ENCODE data around the gene RHOT1.
"Not testable (repeated sequence)": the region's sequence is repeated elsewhere in the genome, so short reads cannot be mapped to it uniquely, and the experiment has no call there.

Gene RHOT1

GRCh38 chr17:32174889-32175288, 32.6 kb downstream of the RHOT1 start:
- no peaks in the 10 kb centered on the region for H3K27me3 ChIP-seq (ENCODE audit: insufficient read depth, low read depth)
- TF ChIP-seq CTCF (conservative IDR thresholded peaks at IDR 0.05; ENCODE audit: low read depth, low read length), result no peak
- H3K27ac ChIP-seq, result no peak overlapping the region
- H3K79me2 ChIP-seq (ENCODE audit: insufficient read depth, low read depth), result no peaks in the 10 kb centered on the region
- no peak overlapping the region for H3K9ac ChIP-seq
- H2AFZ ChIP-seq (ENCODE audit: low read depth), result no peak overlapping the region
- H3K36me3 ChIP-seq (ENCODE audit: insufficient read depth), result no peaks in the 10 kb centered on the region
- no peaks in the 10 kb centered on the region for H4K20me1 ChIP-seq (ENCODE audit: insufficient read depth)
- no peak overlapping the region for H3K4me2 ChIP-seq
- H3K4me1 ChIP-seq (ENCODE audit: low read depth, poor library complexity, severe bottlenecking), result no peaks in the 10 kb centered on the region
- no peak overlapping the region for H3K4me3 ChIP-seq (IDR thresholded peaks at IDR 0.05; ENCODE audit: insufficient read depth, low read depth, low read length)

- H3K4me1 ChIP-seq (ENCODE audit: low read depth, poor library complexity, severe bottlenecking); H3K27me3 ChIP-seq (ENCODE audit: insufficient read depth, low read depth); H3K27ac ChIP-seq; H4K20me1 ChIP-seq (ENCODE audit: insufficient read depth); H3K36me3 ChIP-seq (ENCODE audit: insufficient read depth); H2AFZ ChIP-seq (ENCODE audit: low read depth); H3K4me3 ChIP-seq (IDR thresholded peaks at IDR 0.05; ENCODE audit: insufficient read depth, low read depth, low read length); H3K79me2 ChIP-seq (ENCODE audit: insufficient read depth, low read depth); H3K4me2 ChIP-seq; H3K9ac ChIP-seq: not testable (repeated sequence)
Measured at GRCh38 chr17:32178679-32179078, 36.4 kb downstream of the RHOT1 start.

- H3K27ac ChIP-seq; H4K20me1 ChIP-seq (ENCODE audit: insufficient read depth); H3K27me3 ChIP-seq (ENCODE audit: insufficient read depth, low read depth); H3K36me3 ChIP-seq (ENCODE audit: insufficient read depth); H3K79me2 ChIP-seq (ENCODE audit: insufficient read depth, low read depth); H2AFZ ChIP-seq (ENCODE audit: low read depth); H3K4me2 ChIP-seq; H3K4me3 ChIP-seq (IDR thresholded peaks at IDR 0.05; ENCODE audit: insufficient read depth, low read depth, low read length); H3K9ac ChIP-seq: not testable (repeated sequence)
- peaks cover 10% of the 10 kb centered on the region for H3K4me1 ChIP-seq (ENCODE audit: low read depth, poor library complexity, severe bottlenecking)
Measured at GRCh38 chr17:32179103-32179502, 36.8 kb downstream of the RHOT1 start.

GRCh38 chr17:32179526-32179925, 37.2 kb downstream of the RHOT1 start:
- H3K4me3 ChIP-seq (IDR thresholded peaks at IDR 0.05; ENCODE audit: insufficient read depth, low read depth, low read length); H3K79me2 ChIP-seq (ENCODE audit: insufficient read depth, low read depth); H3K4me2 ChIP-seq; H3K27ac ChIP-seq; H2AFZ ChIP-seq (ENCODE audit: low read depth); H3K36me3 ChIP-seq (ENCODE audit: insufficient read depth); H4K20me1 ChIP-seq (ENCODE audit: insufficient read depth); H3K9ac ChIP-seq; H3K27me3 ChIP-seq (ENCODE audit: insufficient read depth, low read depth): not testable (repeated sequence)
- H3K4me1 ChIP-seq (ENCODE audit: low read depth, poor library complexity, severe bottlenecking), result peaks cover 12% of the 10 kb centered on the region

- H3K4me1 ChIP-seq (ENCODE audit: low read depth, poor library complexity, severe bottlenecking), result peaks cover 12% of the 10 kb centered on the region
- not testable (repeated sequence) for H3K4me2 ChIP-seq; H3K27ac ChIP-seq; H3K79me2 ChIP-seq (ENCODE audit: insufficient read depth, low read depth); H3K36me3 ChIP-seq (ENCODE audit: insufficient read depth); H2AFZ ChIP-seq (ENCODE audit: low read depth); H3K27me3 ChIP-seq (ENCODE audit: insufficient read depth, low read depth); H4K20me1 ChIP-seq (ENCODE audit: insufficient read depth); H3K4me3 ChIP-seq (IDR thresholded peaks at IDR 0.05; ENCODE audit: insufficient read depth, low read depth, low read length); H3K9ac ChIP-seq
Measured at GRCh38 chr17:32180262-32180661, 38.0 kb downstream of the RHOT1 start.

GRCh38 chr17:32185875-32186274, 43.6 kb downstream of the RHOT1 start:
- no peak overlapping the region for H3K4me3 ChIP-seq (IDR thresholded peaks at IDR 0.05; ENCODE audit: insufficient read depth, low read depth, low read length)
- no peaks in the 10 kb centered on the region; the same call in 1 of the 2 replicates for H3K36me3 ChIP-seq (ENCODE audit: insufficient read depth)
- no peak overlapping the region for H3K9ac ChIP-seq
- peaks cover 12% of the 10 kb centered on the region for H3K4me1 ChIP-seq (ENCODE audit: low read depth, poor library complexity, severe bottlenecking)
- H2AFZ ChIP-seq (ENCODE audit: low read depth), result no peak overlapping the region
- no peak for TF ChIP-seq CTCF (conservative IDR thresholded peaks at IDR 0.05; ENCODE audit: low read depth, low read length)
- H3K27me3 ChIP-seq (ENCODE audit: insufficient read depth, low read depth), result no peaks in the 10 kb centered on the region
- H4K20me1 ChIP-seq (ENCODE audit: insufficient read depth), result no peaks in the 10 kb centered on the region
- no peak overlapping the region for H3K4me2 ChIP-seq
- H3K79me2 ChIP-seq (ENCODE audit: insufficient read depth, low read depth), result no peaks in the 10 kb centered on the region
- H3K27ac ChIP-seq, result no peak overlapping the region
